ENCODE results near the gene C3orf80.

GRCh38 chr3:160183345-160184076, 41.7 kb upstream of the C3orf80 start:
- TF ChIP-seq GATA2 (IDR thresholded peaks at IDR 0.05; ENCODE audit: low read depth, low read length) (no peak), GATA3 (IDR thresholded peaks at IDR 0.05; ENCODE audit: low read depth, low read length) (no peak)

Measured in SH-SY5Y (cell line).